Endothelial cell of umbilical vein (primary cell): ENCODE measurements around the gene ANKRD13D. TPM values are rescaled to one million over a fixed set of nuclear protein-coding genes. Genes with fewer than 3 reads are reported as not detected.

ENCODE experiments used
- BruUV-seq: library from RNA; stranded (reverse); fragments of 400-500 nt; replicated peaks from 2 replicates; lab custom pipeline; 2021; lab: Mats Ljungman, UMichigan
- CTCF ChIA-PET: fragments of 300-600, 350-600 bp; sonication (Branson Sonifier 250); formaldehyde crosslinking; loops from one replicate; lab custom pipeline; 2021; ENCODE audit warnings: antibody characterized with exemption, inconsistent platforms; lab: Charles Lee
- POLR2A ChIA-PET: fragments of 300-600, 350-600 bp; sonication (Branson Sonifier 250); formaldehyde crosslinking; loops from one replicate; lab custom pipeline; 2021; ENCODE audit warnings: antibody characterized with exemption, inconsistent platforms; lab: Charles Lee
- DNase-seq: peaks from one replicate; pipeline ENCODE4 v3.0.0-alpha.2; 2011; ENCODE audit warnings: low read depth, low spot score
- FAIRE-seq: peaks from 2 replicates; lab custom pipeline; 2011; peaks lifted over from hg19 to GRCh38; lab: Jason Lieb, UNC
- H2AFZ ChIP-seq: 2 replicates; pipeline ENCODE4 v1.6.0; 2012; ENCODE audit warnings: low read depth, low read length, control low read depth, inconsistent platforms
- H3K27ac ChIP-seq: 2 replicates; pipeline ENCODE4 v1.5.1; 2011; ENCODE audit warnings: low read depth, mild to moderate bottlenecking, control low read depth, low read length, moderate library complexity; ENCODE audit not compliant: insufficient read depth
- H3K27me3 ChIP-seq, 2 experiments: 2 replicates each; pipeline versions ENCODE4 v1.6.0 to v1.6.1; 2011; ENCODE audit warnings: low read length in 2 of 2, mixed read lengths in 1 of 2; ENCODE audit not compliant: control insufficient read depth in 2 of 2, insufficient read depth in 2 of 2
- H3K36me3 ChIP-seq, 2 experiments: 2 replicates in 1 of 2; 3 replicates in 1 of 2; pipeline ENCODE4 v1.5.1; 2011; ENCODE audit warnings: low read length in 2 of 2, mild to moderate bottlenecking in 1 of 2, moderate library complexity in 1 of 2; ENCODE audit not compliant: control insufficient read depth in 2 of 2, insufficient read depth in 2 of 2; ENCODE audit errors: extremely low read depth in 1 of 2
- H3K4me1 ChIP-seq: 3 replicates; pipeline ENCODE4 v1.5.1; 2011; ENCODE audit warnings: mild to moderate bottlenecking, low read length; ENCODE audit not compliant: control insufficient read depth, insufficient read depth; ENCODE audit errors: extremely low read depth
- H3K4me2 ChIP-seq: 2 replicates; pipeline ENCODE4 v1.6.1; 2011; ENCODE audit warnings: low read length, control low read depth, mixed read lengths; ENCODE audit not compliant: insufficient read depth
- H3K4me3 ChIP-seq, 3 experiments: fragments of 200-600 bp in 1 of 3; sonication (generic), shearing (Covaris generic) in 1 of 3; replicated peaks in 1 of 3; 2 replicates each; pipeline ENCODE4 v1.5.1; 2011 to 2016; ENCODE audit warnings: control low read depth in 3 of 3, low read length in 3 of 3, mild to moderate bottlenecking in 2 of 3, inconsistent platforms in 1 of 3, low read depth in 1 of 3, moderate library complexity in 1 of 3; ENCODE audit not compliant: insufficient read depth in 1 of 3
- H3K79me2 ChIP-seq: 2 replicates; pipeline ENCODE4 v1.6.0; 2012; ENCODE audit warnings: low read length, inconsistent platforms; ENCODE audit not compliant: control insufficient read depth, insufficient read depth
- H3K9ac ChIP-seq: replicated peaks from 2 replicates; pipeline ENCODE3; 2011; ENCODE audit warnings: low read length, control low read depth; ENCODE audit not compliant: insufficient read depth; ENCODE audit errors: extremely low read depth
- H3K9me1 ChIP-seq: replicated peaks from 3 replicates; pipeline ENCODE4 v1.6.0; 2011; ENCODE audit warnings: mild to moderate bottlenecking, low read length; ENCODE audit not compliant: control insufficient read depth, insufficient read depth; ENCODE audit errors: extremely low read depth
- H3K9me3 ChIP-seq: replicated peaks from 2 replicates; pipeline ENCODE4 v1.5.1; 2012; ENCODE audit warnings: low read length, inconsistent platforms; ENCODE audit not compliant: control insufficient read depth, insufficient read depth
- H4K20me1 ChIP-seq: replicated peaks from 2 replicates; pipeline ENCODE3; 2011; ENCODE audit warnings: mild to moderate bottlenecking, low read length; ENCODE audit not compliant: control insufficient read depth, insufficient read depth; ENCODE audit errors: extremely low read depth
- FOS ChIP-seq: IDR thresholded peaks from 2 replicates; pipeline ENCODE4 v1.6.1; 2011; ENCODE audit warnings: mild to moderate bottlenecking, low read length, moderate library complexity, borderline replicate concordance; ENCODE audit not compliant: insufficient read depth
- JUN ChIP-seq: IDR thresholded peaks from 2 replicates; pipeline ENCODE4 v1.6.1; 2011; ENCODE audit warnings: borderline replicate concordance, low read depth; ENCODE audit not compliant: insufficient read length, insufficient read depth
- MYC ChIP-seq: IDR thresholded peaks from one replicate; pipeline ENCODE4 v1.6.1; 2011; ENCODE audit warnings: mild to moderate bottlenecking, low read depth, low read length
- dilution Hi-C: fragments of 300-500 bp; cut with MboI; formaldehyde crosslinking; loops from one replicate; pipeline ENCODE4 v1.15.0; 2019; ENCODE audit warnings: low sequenced_read_pairs; ENCODE audit not compliant: extremely low pct_ligation_motif_present
- intact Hi-C: fragments of 100-400 bp; cut with micrococcal nuclease; formaldehyde crosslinking; loops from one replicate; pipeline ENCODE4 v1.10.0; 2022
- polyA plus RNA-seq, 4 experiments: library from polyadenylated mRNA; depleted of rRNA in 3 of 4; stranded (reverse) in 3 of 4; unstranded in 1 of 4; fragments of >200 nt; gene quantifications; 2 replicates each; pipeline versions ENCODE4 v1.2.1 to v1.2.3, GENCODE V29; 2011 to 2012; ENCODE audit warnings: missing spikeins in 1 of 4
- total RNA-seq: library from RNA; stranded (reverse); gene quantifications from 2 replicates; pipeline ENCODE4 v1.2.3, GENCODE V29; 2021
- TF ChIP-seq, protein P1 (sequence below), 2 donors: IDR thresholded peaks; 1 replicate in 1 of 2; 2 replicates in 1 of 2; pipeline ENCODE4 v1.5.1; 2011; ENCODE audit warnings: low read length in 2 of 2, mild to moderate bottlenecking in 2 of 2, moderate library complexity in 2 of 2, control low read depth in 1 of 2, inconsistent platforms in 1 of 2, low read depth in 1 of 2; ENCODE audit not compliant: insufficient read depth in 1 of 2; ENCODE audit errors: extremely low read depth in 1 of 2

Gene ANKRD13D
- total and polyA plus RNA-seq, 2 donors (not counting 3 experiments of a cell fraction or from before 2014, with no cell fraction given) = 43.5 to 57.5 TPM

DNA sequence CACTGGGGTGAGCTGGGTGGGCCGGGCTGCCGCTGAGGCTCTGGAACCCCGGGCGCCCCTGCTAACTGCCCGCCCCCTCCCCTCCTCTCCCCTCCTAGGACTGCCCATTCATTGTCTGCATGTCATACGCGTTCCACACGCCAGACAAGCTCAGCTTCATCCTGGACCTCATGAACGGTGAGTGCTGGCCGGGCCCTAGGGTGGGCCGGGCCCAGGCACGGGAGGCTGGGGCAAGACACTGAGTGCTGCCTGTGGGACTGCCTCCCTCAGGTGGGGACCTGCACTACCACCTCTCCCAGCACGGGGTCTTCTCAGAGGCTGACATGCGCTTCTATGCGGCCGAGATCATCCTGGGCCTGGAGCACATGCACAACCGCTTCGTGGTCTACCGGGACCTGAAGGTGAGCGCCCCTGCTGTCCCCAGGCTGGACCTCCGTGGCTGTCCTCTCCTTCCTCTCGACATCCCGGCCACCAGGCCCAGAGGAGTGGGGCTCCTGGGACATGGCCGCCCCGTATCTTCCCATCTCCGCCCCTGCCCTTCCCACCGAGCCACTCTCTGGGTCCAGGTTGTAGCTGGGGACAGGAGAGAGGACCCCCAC lies 7.5 kb upstream of the ANKRD13D start:
- H3K9me1 ChIP-seq = no peaks in the 10 kb centered on the region
- FAIRE-seq (no peak), DNase-seq (no peak)
- H3K9me3 ChIP-seq = no peaks in the 10 kb centered on the region
- H3K79me2 ChIP-seq = peaks cover 8% of the 10 kb centered on the region
- CTCF ChIA-PET = interaction anchor here (0.8 kb wide), 1 partner anchor 36 kb away, joined by 3 read pairs; no protein-coding TSS in a partner anchor
- dilution Hi-C loops (no loop called here), intact Hi-C loops (no loop called here)
- no peak overlapping the region for H3K27ac ChIP-seq
- no peaks in the 10 kb centered on the region for H4K20me1 ChIP-seq
- no TSS peak for BruUV-seq
- H3K4me3 ChIP-seq = no peak overlapping the region
- POLR2A ChIA-PET = no interaction called here
- peaks cover 8 to 64% of the 10 kb centered on the region in 2 experiments for H3K36me3 ChIP-seq
- H2AFZ ChIP-seq = no peak overlapping the region
- H3K4me2 ChIP-seq = no peak overlapping the region
- H3K4me1 ChIP-seq = peaks cover 13% of the 10 kb centered on the region
- no peaks in the 10 kb centered on the region for H3K27me3 ChIP-seq
- TF ChIP-seq MYC (no peak), JUN (no peak), FOS (no peak)
- TF ChIP-seq, protein P1, sequence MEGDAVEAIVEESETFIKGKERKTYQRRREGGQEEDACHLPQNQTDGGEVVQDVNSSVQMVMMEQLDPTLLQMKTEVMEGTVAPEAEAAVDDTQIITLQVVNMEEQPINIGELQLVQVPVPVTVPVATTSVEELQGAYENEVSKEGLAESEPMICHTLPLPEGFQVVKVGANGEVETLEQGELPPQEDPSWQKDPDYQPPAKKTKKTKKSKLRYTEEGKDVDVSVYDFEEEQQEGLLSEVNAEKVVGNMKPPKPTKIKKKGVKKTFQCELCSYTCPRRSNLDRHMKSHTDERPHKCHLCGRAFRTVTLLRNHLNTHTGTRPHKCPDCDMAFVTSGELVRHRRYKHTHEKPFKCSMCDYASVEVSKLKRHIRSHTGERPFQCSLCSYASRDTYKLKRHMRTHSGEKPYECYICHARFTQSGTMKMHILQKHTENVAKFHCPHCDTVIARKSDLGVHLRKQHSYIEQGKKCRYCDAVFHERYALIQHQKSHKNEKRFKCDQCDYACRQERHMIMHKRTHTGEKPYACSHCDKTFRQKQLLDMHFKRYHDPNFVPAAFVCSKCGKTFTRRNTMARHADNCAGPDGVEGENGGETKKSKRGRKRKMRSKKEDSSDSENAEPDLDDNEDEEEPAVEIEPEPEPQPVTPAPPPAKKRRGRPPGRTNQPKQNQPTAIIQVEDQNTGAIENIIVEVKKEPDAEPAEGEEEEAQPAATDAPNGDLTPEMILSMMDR (IDR thresholded peaks at IDR 0.05; ENCODE audit: extremely low read depth in 1 of 2, insufficient read depth in 1 of 2, low read depth in 1 of 2, low read length in 2 of 2) = no peak
- H3K9ac ChIP-seq = no peak overlapping the region
